Smooth muscle cell (in vitro differentiated cells): ENCODE measurements around the gene DIAPH2. TPM values are rescaled to one million over a fixed set of nuclear protein-coding genes. Genes with fewer than 3 reads are reported as not detected.

ENCODE experiments used
- DNase-seq: peaks from one replicate; lab custom pipeline; 2025; ENCODE audit not compliant: unreplicated experiment; lab: John Stamatoyannopoulos, UW
- H2AFZ ChIP-seq: fragments of 200-600 bp; sonication (generic); 2 replicates; pipeline ENCODE4 v1.6.0; 2016; ENCODE audit warnings: antibody characterized with exemption, low read depth, mild to moderate bottlenecking
- H3F3A ChIP-seq: fragments of 200-600 bp; sonication (generic); 2 replicates; pipeline ENCODE4 v1.6.0; 2017; ENCODE audit warnings: antibody characterized with exemption, low read depth
- H3K27ac ChIP-seq: fragments of 200-600 bp; sonication (generic); 2 replicates; pipeline ENCODE4 v1.5.1; 2016; ENCODE audit warnings: low read depth, mild to moderate bottlenecking
- H3K27me3 ChIP-seq: fragments of 200-600 bp; sonication (generic); 2 replicates; pipeline ENCODE4 v1.6.1; 2016; ENCODE audit warnings: low read depth, mild to moderate bottlenecking
- H3K36me3 ChIP-seq: fragments of 200-600 bp; sonication (generic); 2 replicates; pipeline ENCODE4 v1.5.1; 2016; ENCODE audit warnings: low read depth
- H3K4me1 ChIP-seq: fragments of 200-600 bp; sonication (generic); 2 replicates; pipeline ENCODE4 v1.5.1; 2016; ENCODE audit warnings: low read depth
- H3K4me2 ChIP-seq: fragments of 200-600 bp; sonication (generic); 2 replicates; pipeline ENCODE4 v1.6.0; 2016; ENCODE audit warnings: mild to moderate bottlenecking
- H3K4me3 ChIP-seq: fragments of 200-600 bp; sonication (generic); 2 replicates; pipeline ENCODE4 v1.5.1; 2016; ENCODE audit warnings: mild to moderate bottlenecking
- H3K79me2 ChIP-seq: fragments of 200-600 bp; sonication (generic); 2 replicates; pipeline ENCODE4 v1.6.0; 2016; ENCODE audit warnings: low read depth, mild to moderate bottlenecking
- H3K9ac ChIP-seq: fragments of 200-600 bp; sonication (generic); 2 replicates; pipeline ENCODE4 v1.6.0; 2016; ENCODE audit warnings: low read depth
- H3K9me3 ChIP-seq: fragments of 200-600 bp; sonication (generic); replicated peaks from 2 replicates; pipeline ENCODE4 v1.5.1; 2016; ENCODE audit warnings: low read depth
- H4K20me1 ChIP-seq: fragments of 200-600 bp; sonication (generic); 2 replicates; pipeline ENCODE4 v1.6.0; 2016; ENCODE audit warnings: low read depth
- CTCF ChIP-seq: fragments of 200-600 bp; sonication (generic); IDR thresholded peaks from 2 replicates; pipeline ENCODE4 v1.5.1; 2017; ENCODE audit warnings: borderline replicate concordance, mild to moderate bottlenecking, antibody characterized with exemption; ENCODE audit not compliant: insufficient read depth, poor library complexity, severe bottlenecking
- WGBS: methylation state at CpG from one replicate; pipeline ENCODE4 v1.1.7; 2016; ENCODE audit warnings: low lambda C conversion rate; 5-methylcytosine and 5-hydroxymethylcytosine counted together
- polyA plus RNA-seq: library from polyadenylated mRNA; unstranded; fragments of >200 nt; fragmentation: Nextera tagmentation; extraction: Ambion mirVana; gene quantifications from 2 replicates; pipeline ENCODE4 v1.2.1, GENCODE V29; 2016
- total RNA-seq: library from RNA; depleted of rRNA; stranded (reverse); fragments of >200 nt; gene quantifications from 2 replicates; pipeline ENCODE4 v1.2.3, GENCODE V29; 2014

Gene DIAPH2
- total and polyA plus RNA-seq, 2 experiments from 2014 or later = 12.8 to 19.9 TPM

- H3K4me1 ChIP-seq = no peaks in the 10 kb centered on the region
- no peak for DNase-seq
- H3F3A ChIP-seq = no peaks in the 10 kb centered on the region
- H3K36me3 ChIP-seq = no peaks in the 10 kb centered on the region
- H4K20me1 ChIP-seq = no peaks in the 10 kb centered on the region
- WGBS = 97% methylated on average over 2 of the region's 2 CpGs
- no peak overlapping the region for H3K4me3 ChIP-seq
- no peaks in the 10 kb centered on the region for H3K9me3 ChIP-seq
- H3K27ac ChIP-seq = no peak overlapping the region
- TF ChIP-seq CTCF = no peak
- H3K4me2 ChIP-seq = no peak overlapping the region
- H3K27me3 ChIP-seq = no peaks in the 10 kb centered on the region
- no peak overlapping the region for H2AFZ ChIP-seq
- H3K79me2 ChIP-seq = no peaks in the 10 kb centered on the region
- no peak overlapping the region for H3K9ac ChIP-seq
These were observed 148.7 kb downstream of the DIAPH2 start for GRCh38 chrX:96833333-96833732.

- TF ChIP-seq CTCF = no peak
- Histone ChIP-seq H3K4me1 (no peaks in the 10 kb centered on the region), H3K36me3 (no peaks in the 10 kb centered on the region), H3K27ac (no peak overlapping the region), H3F3A (no peaks in the 10 kb centered on the region), H3K79me2 (no peaks in the 10 kb centered on the region), H3K27me3 (no peaks in the 10 kb centered on the region), H2AFZ (no peak overlapping the region), H4K20me1 (no peaks in the 10 kb centered on the region), H3K4me2 (no peak overlapping the region), H3K9me3 (no peaks in the 10 kb centered on the region), H3K9ac (no peak overlapping the region), H3K4me3 (no peak overlapping the region)
- WGBS = 96% methylated on average over 1 of the region's 1 CpG
- DNase-seq = no peak
These were observed 149.5 kb downstream of the DIAPH2 start for GRCh38 chrX:96834137-96834536.

- Histone ChIP-seq H3F3A (no peaks in the 10 kb centered on the region), H4K20me1 (no peaks in the 10 kb centered on the region), H3K27me3 (no peaks in the 10 kb centered on the region), H3K9ac (no peak overlapping the region), H3K4me3 (no peak overlapping the region), H3K9me3 (no peaks in the 10 kb centered on the region), H3K4me2 (no peak overlapping the region), H3K79me2 (no peaks in the 10 kb centered on the region), H2AFZ (no peak overlapping the region), H3K4me1 (no peaks in the 10 kb centered on the region), H3K36me3 (no peaks in the 10 kb centered on the region), H3K27ac (no peak overlapping the region)
- TF ChIP-seq CTCF = no peak
- 89% methylated on average over 5 of the region's 5 CpGs for WGBS
- DNase-seq = no peak
These were observed 151.1 kb downstream of the DIAPH2 start for GRCh38 chrX:96835660-96836289.

- no peak for TF ChIP-seq CTCF
- no peaks in the 10 kb centered on the region for H4K20me1 ChIP-seq
- no peak overlapping the region for H3K9ac ChIP-seq
- H3K27me3 ChIP-seq = no peaks in the 10 kb centered on the region
- H3K4me1 ChIP-seq = no peaks in the 10 kb centered on the region
- no peak overlapping the region for H3K4me3 ChIP-seq
- no peak overlapping the region for H3K27ac ChIP-seq
- no peaks in the 10 kb centered on the region for H3F3A ChIP-seq
- H3K9me3 ChIP-seq = no peaks in the 10 kb centered on the region
- H3K79me2 ChIP-seq = no peaks in the 10 kb centered on the region
- no peak for DNase-seq
- H3K36me3 ChIP-seq = no peaks in the 10 kb centered on the region
- no peak overlapping the region for H2AFZ ChIP-seq
- 66% methylated on average over 3 of the region's 3 CpGs for WGBS
- no peak overlapping the region for H3K4me2 ChIP-seq
These were observed 153.2 kb downstream of the DIAPH2 start for GRCh38 chrX:96837808-96838207.
